ENCODE data around the gene GRHL1. TPM values are rescaled to one million over a fixed set of nuclear protein-coding genes. Genes with fewer than 3 reads are reported as not detected.

Gene GRHL1
- total and polyA plus RNA-seq, 2 of the 8 experiments (the other 6 are each of a cell fraction or from before 2014, with no cell fraction given) = 1.3 to 3.6 TPM

DNA sequence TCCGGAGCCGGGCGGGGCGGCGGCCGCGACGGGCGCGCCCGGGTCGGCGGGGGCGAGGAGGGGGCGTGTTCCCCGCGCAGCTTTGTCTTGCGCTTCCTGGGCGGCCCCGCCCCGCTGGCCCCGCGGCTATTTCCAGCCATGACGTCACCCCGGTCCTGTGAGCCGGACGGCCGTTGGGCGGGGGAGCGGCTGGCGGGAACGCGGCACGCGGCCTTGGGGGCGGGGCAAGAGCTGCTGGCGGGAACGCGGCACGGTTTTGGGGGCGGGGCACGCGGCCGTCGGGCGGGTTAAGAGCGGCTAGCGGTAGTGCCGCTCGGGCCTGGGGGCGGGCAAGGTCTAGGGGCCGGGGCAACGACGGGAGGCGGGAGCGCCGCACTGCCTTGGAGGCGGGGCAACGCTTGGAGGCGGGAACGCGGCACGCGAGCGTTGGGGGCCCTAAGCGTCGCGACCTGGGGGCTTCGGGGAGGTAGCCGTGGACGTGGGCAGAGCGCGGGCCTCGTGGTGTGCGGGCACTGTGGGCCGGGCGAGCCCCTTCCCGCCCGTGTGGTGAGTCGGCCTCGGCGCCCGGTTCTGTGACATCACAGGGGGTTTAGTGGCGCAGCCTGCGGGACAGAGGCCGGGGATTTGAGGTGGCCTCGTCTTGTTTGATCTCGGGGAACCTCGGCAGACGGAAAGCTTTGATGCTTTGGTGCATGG is 92.6 kb downstream of the GRHL1 start (continued):
- TF ChIP-seq, protein P1, sequence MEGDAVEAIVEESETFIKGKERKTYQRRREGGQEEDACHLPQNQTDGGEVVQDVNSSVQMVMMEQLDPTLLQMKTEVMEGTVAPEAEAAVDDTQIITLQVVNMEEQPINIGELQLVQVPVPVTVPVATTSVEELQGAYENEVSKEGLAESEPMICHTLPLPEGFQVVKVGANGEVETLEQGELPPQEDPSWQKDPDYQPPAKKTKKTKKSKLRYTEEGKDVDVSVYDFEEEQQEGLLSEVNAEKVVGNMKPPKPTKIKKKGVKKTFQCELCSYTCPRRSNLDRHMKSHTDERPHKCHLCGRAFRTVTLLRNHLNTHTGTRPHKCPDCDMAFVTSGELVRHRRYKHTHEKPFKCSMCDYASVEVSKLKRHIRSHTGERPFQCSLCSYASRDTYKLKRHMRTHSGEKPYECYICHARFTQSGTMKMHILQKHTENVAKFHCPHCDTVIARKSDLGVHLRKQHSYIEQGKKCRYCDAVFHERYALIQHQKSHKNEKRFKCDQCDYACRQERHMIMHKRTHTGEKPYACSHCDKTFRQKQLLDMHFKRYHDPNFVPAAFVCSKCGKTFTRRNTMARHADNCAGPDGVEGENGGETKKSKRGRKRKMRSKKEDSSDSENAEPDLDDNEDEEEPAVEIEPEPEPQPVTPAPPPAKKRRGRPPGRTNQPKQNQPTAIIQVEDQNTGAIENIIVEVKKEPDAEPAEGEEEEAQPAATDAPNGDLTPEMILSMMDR (IDR thresholded peaks at IDR 0.05; ENCODE audit: control extremely low read depth in 1 of 3, insufficient read depth in 1 of 3, low read depth in 1 of 3, low read length in 3 of 3) = no peak
- no peak for TF ChIP-seq HDAC2 (IDR thresholded peaks at IDR 0.05; ENCODE audit: borderline replicate concordance in 1 of 2, low read depth in 2 of 2, low read length in 2 of 2)
- no peak for TF ChIP-seq POU5F1 (IDR thresholded peaks at IDR 0.05; ENCODE audit: low read depth, low read length)
- TF ChIP-seq, protein P2, sequence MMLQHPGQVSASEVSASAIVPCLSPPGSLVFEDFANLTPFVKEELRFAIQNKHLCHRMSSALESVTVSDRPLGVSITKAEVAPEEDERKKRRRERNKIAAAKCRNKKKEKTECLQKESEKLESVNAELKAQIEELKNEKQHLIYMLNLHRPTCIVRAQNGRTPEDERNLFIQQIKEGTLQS (IDR thresholded peaks at IDR 0.05; ENCODE audit: insufficient read depth, low read depth, low read length) = no peak
- no peak for TF ChIP-seq RBBP5 (IDR thresholded peaks at IDR 0.05; ENCODE audit: borderline replicate concordance, low read depth, low read length)
- no peak for TF ChIP-seq EP300 (IDR thresholded peaks at IDR 0.05; ENCODE audit: borderline replicate concordance in 1 of 2, low read depth in 2 of 2, low read length in 2 of 2)
- TF ChIP-seq, protein P3, sequence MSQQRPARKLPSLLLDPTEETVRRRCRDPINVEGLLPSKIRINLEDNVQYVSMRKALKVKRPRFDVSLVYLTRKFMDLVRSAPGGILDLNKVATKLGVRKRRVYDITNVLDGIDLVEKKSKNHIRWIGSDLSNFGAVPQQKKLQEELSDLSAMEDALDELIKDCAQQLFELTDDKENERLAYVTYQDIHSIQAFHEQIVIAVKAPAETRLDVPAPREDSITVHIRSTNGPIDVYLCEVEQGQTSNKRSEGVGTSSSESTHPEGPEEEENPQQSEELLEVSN (IDR thresholded peaks at IDR 0.05) = peak; percentile 99
- TF ChIP-seq, protein P4, sequence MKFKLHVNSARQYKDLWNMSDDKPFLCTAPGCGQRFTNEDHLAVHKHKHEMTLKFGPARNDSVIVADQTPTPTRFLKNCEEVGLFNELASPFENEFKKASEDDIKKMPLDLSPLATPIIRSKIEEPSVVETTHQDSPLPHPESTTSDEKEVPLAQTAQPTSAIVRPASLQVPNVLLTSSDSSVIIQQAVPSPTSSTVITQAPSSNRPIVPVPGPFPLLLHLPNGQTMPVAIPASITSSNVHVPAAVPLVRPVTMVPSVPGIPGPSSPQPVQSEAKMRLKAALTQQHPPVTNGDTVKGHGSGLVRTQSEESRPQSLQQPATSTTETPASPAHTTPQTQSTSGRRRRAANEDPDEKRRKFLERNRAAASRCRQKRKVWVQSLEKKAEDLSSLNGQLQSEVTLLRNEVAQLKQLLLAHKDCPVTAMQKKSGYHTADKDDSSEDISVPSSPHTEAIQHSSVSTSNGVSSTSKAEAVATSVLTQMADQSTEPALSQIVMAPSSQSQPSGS (IDR thresholded peaks at IDR 0.05; ENCODE audit: low read length) = peak; percentile 86; the same call in 1 of the 2 replicates
- TF ChIP-seq PHF8 (conservative IDR thresholded peaks at IDR 0.05; ENCODE audit: low read depth, low read length) = no peak; the same call in 1 of the 2 replicates
- no peak for TF ChIP-seq FOSL1 (IDR thresholded peaks at IDR 0.05; ENCODE audit: insufficient read depth, low read depth, low read length)
- TF ChIP-seq SIX5 (IDR thresholded peaks at IDR 0.05; ENCODE audit: low read depth, low read length) = no peak
- TF ChIP-seq RXRA (IDR thresholded peaks at IDR 0.05; ENCODE audit: insufficient read depth, low read depth, low read length) = no peak
- no peak for TF ChIP-seq GTF2F1 (IDR thresholded peaks at IDR 0.05; ENCODE audit: borderline replicate concordance, low read depth, low read length)
- no peak for TF ChIP-seq SIRT6 (IDR thresholded peaks at IDR 0.05; ENCODE audit: low read length)
- no peak for TF ChIP-seq NANOG (IDR thresholded peaks at IDR 0.05; ENCODE audit: insufficient read depth, low read depth, low read length, poor library complexity, severe bottlenecking)
- no peak for TF ChIP-seq BACH1 (IDR thresholded peaks at IDR 0.05; ENCODE audit: low read length)
- TF ChIP-seq KDM1A (IDR thresholded peaks at IDR 0.05; ENCODE audit: borderline replicate concordance, low read length) = no peak

Measured in H1 (cell line).